ENCODE data around the gene PARD6A.

Gene PARD6A

DNA sequence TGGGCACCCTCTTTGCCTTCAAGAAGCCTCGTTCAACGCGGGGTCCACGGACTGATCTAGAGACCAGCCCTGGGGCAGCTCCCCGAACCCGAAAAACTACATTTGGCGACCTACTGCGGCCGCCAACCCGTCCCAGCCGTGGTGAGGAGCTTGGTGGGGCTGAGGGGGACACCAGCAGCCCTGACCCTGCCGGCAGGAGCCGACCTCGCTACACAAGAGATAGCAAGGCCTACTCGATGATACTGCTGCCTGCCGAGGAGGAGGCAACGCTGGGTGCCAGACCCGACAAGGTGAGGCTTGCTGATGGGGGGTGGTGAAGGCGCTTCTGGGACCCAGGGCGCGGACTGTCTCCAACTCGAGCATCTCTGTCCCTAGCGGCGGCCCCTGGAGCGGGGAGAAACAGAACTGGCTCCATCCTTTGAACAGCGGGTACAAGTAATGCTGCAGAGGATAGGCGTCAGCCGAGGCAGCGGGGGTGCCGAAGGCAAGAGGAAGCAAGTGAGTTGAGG is 6.3 kb upstream of the PARD6A start:
- no peak for DNase-seq

DNA sequence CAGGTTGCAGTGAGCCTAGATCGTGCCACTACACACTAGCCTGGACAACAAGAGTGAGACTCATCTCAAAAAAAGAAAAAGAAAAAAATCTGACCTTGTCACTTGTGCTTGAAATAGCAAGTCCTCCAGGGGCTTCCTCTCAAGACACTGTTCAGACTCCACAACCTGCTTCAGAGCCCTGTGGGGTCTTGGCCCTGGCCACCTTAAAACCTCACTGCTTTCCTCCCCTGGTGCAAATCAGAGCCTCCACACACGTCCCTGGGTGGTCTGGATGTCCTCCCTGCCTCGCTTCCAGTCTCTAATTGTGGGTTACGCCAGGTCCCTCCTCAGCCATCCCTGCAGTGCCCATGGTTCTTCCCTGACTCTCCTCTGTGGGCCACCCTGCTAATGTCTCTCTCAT is 5.4 kb upstream of the PARD6A start:
- no peak for DNase-seq

DNA sequence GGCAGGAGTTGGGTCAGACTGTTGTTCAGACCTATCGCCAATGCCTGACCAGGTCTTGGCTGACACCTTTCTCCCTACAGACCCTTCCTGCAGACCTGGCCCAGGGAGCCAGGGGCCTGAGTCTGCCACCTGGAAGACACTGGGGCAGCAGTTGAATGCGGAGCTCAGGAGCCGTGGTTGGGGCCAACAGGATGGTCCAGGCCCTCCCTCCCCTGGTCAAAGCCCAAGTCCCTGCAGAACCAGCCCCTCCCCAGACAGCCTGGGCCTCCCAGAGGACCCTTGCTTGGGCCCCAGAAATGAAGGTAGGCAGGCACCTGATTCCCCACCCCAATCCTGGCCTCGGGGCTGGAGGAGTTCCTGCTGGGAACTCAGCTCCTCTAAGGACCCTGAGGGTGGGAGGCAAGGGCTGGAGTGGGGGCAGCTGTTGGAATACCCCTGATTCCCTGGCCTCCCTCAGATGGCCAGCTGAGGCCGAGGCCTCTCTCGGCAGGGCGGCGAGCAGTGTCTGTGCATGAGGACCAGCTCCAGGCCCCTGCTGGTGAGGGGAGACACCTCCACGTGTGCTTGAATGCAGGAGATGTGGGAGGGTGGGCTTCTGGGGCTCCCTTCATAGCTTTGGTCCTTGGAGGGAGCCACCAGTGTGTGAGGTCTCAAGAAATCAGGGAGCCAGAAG is 4.3 kb upstream of the PARD6A start:
- DNase-seq: no peak

DNA sequence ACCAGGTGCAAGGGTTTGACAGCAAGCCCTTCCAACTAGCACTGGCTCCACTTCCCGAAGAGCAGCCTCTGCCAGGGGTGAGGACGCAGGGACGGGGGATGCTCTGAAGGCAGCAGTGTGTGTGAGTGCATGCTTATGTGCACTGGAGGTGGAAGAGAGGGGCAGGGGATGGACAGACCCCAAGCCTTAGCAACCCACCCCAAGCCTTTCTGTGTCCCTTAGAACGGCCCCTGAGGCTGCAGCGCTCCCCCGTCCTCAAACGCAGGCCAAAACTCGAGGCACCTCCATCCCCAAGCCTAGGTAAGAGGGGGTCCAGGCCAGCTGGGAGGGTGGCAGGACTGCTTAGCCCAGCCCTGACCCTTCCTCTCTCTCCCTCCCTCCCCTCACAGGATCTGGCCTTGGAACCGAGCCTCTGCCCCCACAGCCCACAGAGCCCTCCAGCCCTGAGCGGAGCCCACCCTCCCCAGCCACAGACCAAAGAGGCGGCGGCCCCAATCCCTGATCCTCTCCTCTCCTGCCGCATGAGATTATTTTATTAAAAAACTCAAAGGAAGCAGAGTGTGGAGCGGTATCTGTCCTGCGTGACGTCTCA is 3.6 kb upstream of the PARD6A start:
- DNase-seq: no peak

DNA sequence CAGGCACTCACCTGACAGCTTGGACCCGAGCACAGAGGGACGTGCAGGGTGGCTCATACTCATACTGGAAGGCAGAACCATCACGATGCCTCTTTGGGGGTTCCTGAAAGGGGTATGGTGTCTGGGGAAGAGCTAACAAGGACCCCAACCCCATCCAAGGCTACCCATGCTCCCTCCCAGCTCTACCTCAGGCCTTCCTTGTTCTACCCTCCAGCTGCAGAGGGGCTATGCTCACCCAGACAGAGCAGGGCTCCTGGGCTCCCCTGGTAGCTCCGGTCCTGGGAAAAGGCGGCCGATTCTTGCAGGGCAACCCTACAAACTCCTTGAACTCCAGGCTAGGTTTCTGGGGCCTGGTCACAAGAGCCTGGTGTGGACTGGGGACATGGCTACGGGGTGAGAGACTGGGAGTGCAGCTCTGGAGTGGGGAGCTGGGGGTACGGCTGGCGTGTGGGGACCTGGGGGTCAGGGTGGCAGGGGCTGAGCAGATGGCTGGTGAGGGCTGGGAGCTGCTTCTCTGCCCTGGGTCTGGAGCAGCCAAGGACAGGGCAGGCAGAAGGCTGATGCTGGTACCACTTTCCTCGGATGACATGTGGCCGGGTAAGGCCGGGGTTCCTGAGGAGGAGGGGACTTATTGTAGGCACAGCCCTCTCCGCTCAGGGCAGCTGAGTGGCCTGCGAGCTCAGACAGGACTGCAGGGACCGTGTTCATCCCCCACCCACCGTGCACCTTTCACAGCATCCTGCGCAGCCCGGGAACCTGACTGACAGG is 2.8 kb upstream of the PARD6A start:
- no peak for DNase-seq

DNA sequence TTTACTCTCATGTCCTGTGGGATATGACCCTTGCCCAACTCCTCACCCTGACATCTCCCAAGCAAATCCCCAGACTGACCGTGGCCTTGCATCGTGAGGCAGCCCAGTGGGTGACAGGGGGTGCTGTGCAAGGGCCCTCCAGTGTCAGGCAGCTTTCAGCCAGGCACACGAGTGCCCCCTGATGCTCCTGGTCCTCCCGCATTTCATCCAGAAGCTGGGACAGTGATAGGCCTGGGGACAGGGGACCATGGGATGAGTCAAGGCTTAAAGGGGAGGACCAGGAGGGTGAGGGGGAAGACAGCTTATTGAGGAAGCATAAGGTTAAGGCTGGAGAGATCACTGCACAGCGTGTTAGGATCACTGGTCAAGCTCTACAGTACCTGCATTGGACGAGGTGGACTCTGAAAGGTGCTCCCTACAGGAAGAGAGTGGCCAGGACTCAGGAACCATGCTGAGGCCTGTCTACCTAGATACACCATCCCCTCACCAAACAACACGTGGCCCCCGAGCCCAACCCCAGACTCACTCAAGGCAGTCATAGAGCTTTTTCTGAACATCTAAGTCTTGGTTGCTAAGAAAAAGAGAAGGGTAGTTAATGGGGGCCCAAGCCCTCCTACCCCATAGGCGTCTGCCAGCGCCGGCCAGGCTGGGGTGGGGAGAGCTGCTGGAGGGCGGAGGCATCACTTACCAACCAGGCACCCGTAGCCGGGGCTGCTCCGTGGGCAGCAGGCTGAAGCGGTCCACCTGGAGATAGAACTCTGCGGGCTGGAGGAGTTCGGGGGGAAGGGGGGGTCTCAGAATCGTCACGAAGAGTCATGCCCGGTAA is 1.7 kb upstream of the PARD6A start:
- no peak for DNase-seq

DNA sequence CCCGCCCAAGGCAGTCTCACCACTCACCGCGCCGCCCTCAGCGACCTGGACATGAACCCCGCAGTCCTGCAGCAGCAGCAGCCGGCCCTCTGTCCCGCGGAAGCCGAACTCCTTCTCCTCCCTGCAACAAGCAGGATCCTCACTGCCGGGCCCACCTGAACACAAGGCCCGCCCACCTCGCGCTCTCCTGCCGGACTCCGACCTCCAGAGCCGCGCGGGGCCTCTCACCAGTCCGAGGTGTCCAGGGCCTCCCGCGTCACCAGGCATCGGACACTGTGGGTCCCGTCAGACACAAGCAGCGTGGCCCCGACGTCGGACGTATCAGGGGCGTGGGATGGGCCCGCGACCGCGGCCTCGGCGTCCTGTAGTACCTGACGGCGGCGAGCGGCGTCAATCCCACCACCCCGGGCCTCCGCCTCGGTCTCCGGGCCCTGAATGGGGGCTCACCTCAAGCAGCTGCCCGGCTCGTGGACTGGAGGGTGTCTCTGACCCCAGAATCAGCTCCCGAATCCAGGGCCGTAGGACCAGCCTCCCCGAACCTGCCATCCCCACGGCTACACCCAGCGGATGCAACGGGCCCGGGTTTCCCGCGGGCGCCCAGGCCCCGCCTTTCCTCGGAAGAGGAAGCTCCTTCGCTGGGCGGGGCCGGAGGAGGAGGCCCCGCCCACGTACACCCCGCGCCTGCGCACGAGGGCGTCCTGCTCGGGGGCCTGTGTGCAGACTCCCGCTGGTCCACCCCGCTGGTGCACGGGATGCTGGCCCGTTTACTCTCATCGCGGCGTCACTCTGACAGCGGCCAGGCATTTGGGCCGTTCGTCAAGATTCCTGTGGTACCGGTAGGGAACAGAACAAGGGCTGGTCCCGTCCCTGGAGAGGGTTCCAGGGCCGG is 841 bp upstream of the PARD6A start, which contains the start of gene ACD:
Gene ACD (minus strand): TSS at position 586 of the 889 bp plus-strand sequence. CDS start 40 bp downstream, at position 546.
- peak; percentile 90 for DNase-seq

DNA sequence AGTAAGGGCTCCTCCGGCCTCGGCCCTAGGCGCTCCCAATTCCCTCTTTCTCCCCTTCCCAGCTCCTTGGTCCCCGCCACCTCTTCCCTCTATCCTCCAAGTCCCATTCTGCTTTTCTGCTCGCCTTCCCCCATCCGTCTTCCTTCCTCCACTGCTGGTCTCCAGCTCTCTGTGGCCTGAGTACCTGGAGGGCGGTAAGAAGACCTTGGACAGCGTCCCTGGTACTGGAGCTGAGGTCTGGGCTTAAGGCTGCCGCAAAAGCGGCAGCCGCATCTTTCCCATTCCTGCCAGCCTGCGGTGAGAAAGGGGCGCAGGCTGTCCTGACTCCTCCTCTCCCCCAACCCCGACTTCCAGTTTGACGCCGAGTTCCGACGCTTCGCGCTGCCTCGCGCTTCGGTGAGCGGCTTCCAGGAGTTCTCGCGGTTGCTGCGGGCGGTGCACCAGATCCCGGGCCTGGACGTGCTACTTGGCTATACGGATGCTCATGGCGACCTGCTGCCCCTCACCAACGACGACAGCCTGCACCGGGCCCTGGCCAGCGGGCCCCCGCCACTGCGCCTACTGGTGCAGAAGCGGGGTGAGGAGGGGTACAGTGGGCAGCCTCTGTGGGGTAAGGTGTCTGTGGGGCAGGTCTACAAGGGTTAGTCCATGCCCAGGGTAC is 471 bp downstream of the PARD6A start:
- DNase-seq: no peak

DNA sequence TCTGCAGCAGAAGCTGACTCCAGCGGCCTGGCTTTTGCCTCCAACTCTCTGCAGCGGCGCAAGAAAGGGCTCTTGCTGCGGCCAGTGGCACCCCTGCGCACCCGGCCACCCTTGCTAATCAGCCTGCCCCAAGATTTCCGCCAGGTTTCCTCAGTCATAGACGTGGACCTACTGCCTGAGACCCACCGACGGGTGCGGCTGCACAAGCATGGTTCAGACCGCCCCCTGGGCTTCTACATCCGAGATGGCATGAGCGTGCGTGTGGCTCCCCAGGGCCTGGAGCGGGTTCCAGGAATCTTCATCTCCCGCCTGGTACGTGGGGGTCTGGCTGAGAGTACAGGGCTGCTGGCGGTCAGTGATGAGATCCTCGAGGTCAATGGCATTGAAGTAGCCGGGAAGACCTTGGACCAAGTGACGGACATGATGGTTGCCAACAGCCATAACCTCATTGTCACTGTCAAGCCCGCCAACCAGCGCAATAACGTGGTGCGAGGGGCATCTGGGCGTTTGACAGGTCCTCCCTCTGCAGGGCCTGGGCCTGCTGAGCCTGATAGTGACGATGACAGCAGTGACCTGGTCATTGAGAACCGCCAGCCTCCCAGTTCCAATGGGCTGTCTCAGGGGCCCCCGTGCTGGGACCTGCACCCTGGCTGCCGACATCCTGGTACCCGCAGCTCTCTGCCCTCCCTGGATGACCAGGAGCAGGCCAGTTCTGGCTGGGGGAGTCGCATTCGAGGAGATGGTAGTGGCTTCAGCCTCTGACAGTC is 1.3 kb downstream of the PARD6A start:
- no peak for DNase-seq

DNA sequence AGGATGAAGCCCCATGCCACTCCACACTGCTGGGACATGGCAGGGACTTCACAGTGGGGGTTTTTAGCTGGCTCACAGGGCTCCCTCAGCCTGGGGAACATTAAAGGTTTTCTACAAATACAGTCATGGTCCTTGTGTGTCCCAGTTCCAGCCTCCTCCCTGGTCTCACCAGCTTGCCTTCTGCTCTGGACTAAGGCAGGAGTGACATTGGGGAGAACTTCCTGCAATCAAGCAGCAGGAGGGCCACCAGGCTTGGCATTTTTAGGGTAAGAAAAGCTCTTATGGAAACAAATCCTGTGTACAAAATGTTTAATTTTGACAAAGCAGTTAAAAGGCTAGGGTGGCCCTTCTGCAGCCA is 1.9 kb downstream of the PARD6A start:
- no peak for DNase-seq

DNA sequence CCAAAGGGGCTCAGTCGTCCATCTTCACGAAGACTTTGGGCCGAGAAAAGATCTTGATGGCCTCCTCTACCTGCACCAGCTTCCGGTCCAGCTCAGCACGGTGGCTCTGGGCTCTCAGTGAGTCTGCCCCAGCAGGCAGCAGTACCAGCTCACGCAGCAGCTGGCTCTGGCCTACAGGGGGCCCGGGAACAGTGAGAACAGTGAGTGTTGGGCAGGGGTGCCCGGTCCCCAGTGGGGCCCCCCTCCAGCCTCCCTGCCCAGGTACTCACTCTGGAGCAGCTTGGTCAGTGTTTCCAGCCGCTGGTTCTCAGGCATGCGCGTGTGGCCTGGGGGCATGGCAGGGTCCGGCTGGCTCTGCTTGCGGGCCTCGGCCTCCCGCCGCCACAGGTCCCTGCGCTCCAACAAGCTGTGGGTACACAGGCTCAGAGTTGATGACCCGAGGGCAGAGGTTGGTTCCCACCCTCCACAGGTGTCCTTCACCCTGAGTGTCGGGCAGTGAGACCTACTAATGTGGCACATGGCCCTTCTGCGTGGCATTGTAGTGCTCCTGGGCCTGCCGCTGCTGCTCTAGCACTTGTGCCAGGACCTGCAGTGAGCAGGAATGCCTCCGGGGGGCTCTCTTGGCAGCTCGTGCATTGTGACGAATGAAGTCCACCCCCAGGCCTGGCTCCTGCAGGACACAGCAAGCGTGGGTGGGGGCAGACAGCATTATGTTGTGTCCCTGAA is 2.6 kb downstream of the PARD6A start:
- peak; percentile 22 for DNase-seq

DNA sequence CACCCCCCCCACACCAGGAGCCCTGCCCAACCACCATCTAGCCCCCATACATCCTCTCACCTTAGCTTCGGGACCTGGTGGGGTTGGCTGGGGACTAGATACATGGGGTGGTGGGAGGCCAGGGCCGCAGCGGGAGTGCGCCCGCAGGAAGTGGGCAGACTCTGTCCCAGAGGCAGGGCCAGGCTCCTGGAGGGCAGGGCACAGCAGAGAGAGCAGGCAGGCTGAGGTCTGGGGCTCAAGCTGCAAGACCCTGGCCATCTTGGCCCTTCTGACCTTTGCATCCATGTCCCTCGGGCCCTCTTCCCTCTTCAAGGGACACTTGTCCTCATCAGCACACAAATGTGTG is 3.1 kb downstream of the PARD6A start:
- no peak for DNase-seq

DNA sequence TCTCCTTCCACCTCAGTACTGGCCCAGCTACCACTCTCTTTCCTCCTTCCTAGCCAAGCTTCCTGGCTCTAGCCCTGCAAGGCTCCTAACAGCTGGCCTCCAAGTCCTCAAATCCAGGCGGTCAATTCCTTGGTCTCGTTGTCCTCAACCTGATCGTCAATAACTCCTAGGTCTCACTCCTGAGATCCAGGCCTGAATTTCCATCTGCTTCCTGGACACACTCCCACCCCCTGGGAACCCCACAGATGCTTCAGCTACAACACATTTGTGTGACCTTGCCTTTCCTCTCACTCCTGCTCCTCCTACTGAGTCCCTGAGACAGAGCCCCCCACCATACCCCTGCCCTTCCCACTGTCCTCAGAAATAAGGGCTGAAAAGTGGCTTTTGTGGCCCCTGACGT is 3.5 kb downstream of the PARD6A start:
- no peak for DNase-seq

DNA sequence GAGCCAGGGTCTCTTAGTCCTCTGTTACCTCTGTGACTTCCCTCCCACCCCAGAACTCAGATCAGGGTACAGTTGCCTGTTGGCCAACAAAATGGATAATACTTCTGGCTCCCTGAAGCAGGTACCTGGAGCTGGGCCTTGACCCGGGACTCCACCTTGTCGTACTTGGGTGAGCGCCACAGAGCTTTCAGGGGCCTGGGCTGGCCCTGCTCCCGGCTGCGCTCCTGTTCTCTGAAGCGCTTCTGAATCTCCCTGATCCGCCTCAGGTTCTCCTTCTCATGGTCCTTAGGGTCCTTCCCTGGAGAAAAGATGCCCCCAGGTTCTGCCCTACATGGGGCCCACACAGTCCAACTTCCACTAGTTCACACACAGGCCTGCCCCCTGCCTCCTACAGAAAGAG is 4.1 kb downstream of the PARD6A start:
- no peak for DNase-seq

DNA sequence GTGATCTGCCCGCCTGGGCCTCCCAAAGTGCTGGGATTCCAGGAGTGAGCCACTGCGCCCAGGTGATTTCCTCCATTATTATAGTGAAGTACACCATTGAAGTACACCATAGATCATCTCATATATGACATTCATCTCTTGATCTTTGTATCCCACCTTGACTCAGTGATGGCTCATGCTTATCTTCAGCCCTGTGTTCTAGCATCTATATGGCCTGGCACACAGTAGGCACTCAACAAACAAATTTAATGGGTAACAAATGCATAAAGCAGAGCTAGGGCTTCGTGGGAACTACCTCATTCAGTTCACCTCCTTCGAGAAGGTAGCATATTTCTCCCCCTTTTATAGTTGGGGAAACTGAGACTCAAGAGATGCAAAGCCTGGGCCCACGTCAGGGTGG is 4.8 kb downstream of the PARD6A start:
- DNase-seq: no peak

DNA sequence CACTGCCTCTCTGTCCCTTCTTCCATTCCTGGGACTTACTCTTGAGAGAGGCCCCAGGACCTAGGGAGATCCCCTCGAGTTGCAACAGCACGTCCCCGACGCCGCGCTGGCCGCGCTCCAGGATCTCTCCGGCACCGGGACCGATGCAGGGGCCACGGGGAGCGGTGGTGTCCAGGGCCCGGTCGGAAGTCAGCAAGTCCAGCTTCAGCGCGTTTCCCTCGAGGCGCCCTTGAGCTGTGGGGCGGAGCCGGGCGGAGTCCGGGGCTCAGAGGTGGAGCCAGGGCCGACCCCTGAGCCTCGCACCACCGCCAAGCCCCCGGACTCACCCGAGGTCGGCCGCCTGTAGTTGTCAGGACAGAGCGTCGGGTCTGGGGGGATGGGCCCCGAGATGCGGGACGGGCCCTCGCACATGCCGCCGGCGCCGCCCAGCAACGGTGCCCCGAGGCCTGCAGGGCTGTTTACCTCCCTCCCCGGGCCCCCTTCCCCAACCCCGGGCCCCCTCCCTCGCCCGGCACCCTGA is 5.3 kb downstream of the PARD6A start:
- no peak for DNase-seq

DNA sequence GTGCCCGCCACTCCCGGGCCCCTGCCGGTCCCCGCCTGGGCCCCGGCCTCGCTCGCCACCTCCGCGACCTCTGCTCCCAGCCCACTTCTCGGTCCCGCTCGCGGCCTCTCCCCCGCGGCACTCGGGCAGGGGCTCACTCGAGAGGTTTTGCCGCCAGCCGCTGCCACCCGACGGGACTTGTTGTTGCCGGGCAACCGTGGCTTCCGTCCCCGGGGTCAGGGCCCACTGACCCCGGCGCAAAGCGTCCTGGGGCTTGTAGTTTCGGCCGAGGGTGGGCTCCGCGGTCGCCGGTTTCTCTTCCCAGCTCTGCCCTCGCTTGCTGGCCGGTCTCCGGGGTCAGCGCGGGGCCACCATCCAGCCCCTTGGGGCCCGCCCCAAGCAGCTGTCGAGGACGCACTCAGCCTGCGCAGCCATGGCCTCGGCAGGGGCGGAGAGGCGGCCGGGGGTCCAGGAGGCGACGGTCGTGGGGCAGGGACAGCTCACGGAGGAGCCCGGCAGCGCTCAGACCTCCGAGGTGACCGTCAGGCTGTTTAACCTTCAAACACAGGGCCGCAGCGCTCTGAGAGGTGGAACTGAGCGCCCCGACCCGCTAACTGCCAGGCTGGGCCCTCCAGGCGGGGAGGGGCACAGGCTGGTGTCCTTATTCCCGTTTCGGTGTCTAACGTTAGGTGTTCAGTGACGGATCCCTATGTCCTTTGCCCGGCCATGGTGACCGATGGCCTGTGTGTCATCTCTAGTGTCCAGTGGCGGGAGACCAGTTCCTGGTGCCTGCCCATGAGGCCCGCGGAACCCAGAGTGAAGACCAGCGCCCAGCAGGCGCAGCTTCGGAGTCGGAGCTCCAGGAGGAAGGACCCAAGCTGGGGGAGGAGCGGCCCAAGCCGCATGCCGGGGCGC is 6.0 kb downstream of the PARD6A start, which contains the start of the genes C16orf86 and ENKD1:
Gene C16orf86 (plus strand): TSS at position 256 of the 894 bp plus-strand sequence. CDS start 157 bp downstream, at position 413.
Gene ENKD1 (minus strand): TSS at position 192 of the 894 bp plus-strand sequence. CDS start 308 bp downstream, outside the sequence.
- DNase-seq: peak; percentile 73

DNA sequence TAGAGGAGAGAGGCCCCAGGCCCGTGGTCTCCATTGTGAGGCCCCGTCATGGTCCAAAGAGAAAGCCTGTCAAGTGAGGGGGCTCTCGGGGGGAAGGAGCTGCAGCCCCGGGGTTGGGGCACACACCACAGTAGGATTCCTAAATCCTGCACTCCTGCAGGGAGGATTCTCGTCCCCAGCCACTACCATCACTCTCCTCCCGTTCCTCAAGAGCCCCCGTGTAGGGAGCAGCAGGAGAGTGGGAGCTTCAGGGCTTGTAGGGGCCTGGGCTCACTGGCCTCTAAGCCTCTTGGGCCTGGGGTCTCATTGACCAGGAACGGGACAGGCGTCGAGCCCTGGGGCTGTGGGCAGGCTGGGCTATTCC is 6.7 kb downstream of the PARD6A start:
- no peak for DNase-seq
